ENCODE results near the gene KCNJ16. TPM values are rescaled to one million over a fixed set of nuclear protein-coding genes. Genes with fewer than 3 reads are reported as not detected.

KCNJ16 gene
- polyA plus RNA-seq, 4 donors, result 117 to 237 (median 144) TPM

DNA sequence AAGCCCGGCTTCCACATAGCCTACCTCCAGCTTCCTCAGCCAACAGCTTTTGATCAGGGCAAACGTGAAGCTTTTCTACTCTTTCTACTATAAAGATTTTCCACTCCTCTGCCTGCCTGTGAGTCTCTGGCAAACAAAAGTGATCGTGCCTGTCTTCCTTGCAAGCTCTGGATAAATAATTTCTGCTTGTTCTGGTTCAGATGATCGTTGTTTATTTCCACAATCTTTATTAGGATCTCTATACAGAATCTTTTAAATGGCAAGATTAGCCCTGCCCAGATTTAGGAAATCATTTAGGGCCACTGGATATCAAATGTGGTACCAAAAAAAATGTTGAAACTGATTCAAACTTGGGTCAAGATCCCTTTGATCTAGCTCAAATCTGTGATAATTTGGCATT is 20.4 kb downstream of the KCNJ16 start:
- DNase-seq (ENCODE audit: low read depth in 4 of 4, low spot score in 2 of 4), result no peak

DNA sequence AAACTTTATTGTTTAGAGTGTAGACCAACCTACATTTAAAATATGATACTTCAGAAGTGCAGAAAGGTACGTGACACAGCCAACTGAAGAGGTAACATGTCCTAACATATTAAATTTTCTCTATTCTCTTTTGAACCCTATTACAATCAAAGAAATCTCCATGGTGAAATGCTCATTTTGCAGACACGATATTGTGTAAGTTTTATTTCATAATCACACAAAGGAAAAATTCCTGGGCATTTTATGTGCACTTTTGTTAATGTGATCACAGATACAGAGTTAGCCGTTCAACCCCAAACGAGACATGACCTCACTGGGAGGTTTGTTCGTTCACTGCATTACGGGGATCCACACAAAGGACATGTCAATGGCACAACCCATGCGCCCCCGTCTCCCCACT is 21.8 kb downstream of the KCNJ16 start:
- DNase-seq (ENCODE audit: low read depth in 4 of 4, low spot score in 2 of 4), result no peak

DNA sequence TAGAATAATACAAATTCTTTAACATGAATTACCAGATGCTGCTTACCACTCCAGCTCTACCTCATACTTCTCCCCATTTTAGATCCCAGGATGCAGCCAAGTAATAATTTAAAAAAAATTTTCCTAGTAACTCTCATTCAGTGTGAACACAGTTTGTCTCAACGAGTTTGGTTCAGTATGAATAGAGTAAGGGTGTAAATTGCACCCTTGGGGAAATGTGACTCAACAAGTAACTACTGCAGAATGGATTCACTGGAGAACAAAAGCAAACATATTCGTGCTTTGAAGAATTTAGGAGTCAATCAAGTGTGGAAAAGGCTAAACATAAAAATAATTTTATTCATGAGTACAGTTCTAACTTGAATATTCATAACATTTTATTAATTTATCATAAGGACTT is 23.0 kb downstream of the KCNJ16 start:
- DNase-seq (ENCODE audit: low read depth in 4 of 4, low spot score in 2 of 4), result no peak

DNA sequence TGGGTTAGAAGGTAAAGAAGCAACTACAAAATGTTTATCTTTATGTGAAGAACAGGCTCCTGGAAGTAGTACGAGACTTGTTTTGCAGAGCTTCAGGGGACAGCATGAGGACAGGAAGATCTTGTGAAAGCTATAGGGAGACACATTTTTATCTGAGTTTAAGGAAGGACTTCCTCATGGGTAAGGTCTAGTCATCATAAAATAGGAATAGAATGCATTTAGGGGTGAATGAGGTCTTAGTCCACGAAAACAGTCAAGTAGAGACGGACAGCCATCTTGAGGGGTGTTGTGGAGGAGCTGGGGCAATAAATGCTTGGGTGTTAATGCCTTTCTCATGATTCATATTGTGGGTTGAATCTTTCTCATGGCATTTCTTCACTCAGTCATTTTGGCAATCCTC is 24.3 kb downstream of the KCNJ16 start:
- DNase-seq (ENCODE audit: low read depth in 4 of 4, low spot score in 2 of 4), result no peak

DNA sequence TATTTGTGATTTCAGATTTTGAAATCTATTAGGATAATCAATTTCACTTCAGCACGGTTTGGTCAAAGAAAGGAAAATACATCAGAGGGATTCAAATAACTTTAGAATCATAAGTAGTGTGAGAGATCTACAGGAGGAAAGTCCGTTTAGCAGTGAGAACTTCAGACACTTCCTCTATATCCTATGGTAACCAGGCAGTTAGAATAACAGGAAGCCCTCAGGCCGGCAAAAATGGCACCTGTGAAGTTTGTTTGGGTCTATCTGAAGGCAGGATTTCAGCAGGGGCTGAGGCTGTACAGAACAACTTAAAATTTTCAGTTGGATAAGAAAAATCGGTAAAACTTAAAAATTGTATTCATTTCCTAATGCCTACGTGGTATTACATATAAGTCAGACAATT is 24.9 kb downstream of the KCNJ16 start:
- DNase-seq (ENCODE audit: low read depth in 4 of 4, low spot score in 2 of 4), result no peak

DNA sequence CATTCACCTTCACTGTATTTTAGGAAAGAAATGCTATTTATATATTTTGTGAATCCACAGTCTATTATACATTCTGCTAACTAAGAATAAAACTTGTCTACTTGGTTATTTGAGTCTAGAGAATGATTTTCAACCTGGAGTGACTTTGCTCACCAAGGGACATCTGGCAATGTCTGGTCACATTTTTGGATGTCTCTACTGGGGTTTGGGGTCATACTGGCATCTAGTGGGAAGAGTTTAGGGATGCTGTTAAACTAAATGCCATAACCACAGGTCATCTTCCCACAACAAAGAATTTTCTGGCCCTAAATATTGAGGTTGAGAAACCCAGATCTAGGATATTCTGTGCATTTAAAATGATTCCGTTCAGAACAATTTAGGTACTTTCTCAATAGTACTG is 26.0 kb downstream of the KCNJ16 start:
- DNase-seq (ENCODE audit: low read depth in 4 of 4, low spot score in 2 of 4), result no peak

DNA sequence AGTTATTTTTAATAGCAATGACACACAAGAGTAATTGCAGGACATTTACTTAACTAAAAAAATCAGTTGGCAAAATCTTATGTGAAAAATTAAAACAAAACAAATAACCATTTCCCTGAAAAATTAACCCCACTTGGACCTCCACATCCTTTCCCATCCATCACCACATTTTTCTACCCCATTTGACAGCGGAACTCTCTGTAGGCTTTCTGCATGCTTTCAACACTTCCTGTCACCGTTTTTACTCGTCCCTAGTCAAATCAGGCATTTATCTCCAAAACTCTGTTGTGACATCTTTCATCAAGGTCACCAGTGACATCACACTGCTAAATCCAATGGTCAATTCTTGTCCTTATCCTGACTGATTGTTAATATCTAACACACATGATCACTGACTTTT is 27.5 kb downstream of the KCNJ16 start:
- no peak for DNase-seq (ENCODE audit: low read depth in 4 of 4, low spot score in 2 of 4)

DNA sequence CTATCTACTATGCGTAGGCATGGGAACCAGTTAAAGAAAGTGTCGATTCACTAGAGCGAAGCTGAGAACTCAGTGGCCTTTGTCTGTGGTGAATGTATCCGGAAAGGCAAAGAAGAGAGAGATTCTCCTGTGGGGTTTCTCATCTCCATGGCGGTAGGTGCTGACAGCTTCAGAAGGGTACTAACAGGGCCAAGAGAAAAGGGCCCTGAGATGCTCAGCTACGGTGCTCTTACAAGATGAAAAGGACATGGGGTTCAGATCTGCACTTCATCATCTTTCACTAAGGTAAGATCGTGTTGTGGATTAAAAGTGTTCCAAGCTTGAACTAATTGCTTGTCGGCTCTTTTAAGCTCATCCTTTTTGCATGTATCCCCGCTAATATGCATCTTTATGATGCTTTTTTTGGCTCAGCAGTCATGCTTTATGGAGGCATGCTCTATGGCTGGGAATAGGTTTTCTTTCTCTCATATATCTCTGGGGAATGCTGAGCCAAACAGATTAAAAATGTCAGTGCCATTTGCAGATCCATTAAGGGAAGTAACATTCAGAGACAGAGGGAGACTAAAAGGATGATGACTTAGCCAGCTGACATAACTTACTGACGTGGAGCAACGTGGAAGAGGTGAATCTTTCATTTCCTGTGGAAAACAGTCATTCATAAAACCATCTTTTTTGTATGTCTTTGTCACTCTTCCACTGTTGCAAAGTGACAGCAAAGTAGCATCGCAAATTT is 29.9 kb downstream of the KCNJ16 start:
- no peak for DNase-seq (ENCODE audit: low read depth in 4 of 4, low spot score in 2 of 4)

DNA sequence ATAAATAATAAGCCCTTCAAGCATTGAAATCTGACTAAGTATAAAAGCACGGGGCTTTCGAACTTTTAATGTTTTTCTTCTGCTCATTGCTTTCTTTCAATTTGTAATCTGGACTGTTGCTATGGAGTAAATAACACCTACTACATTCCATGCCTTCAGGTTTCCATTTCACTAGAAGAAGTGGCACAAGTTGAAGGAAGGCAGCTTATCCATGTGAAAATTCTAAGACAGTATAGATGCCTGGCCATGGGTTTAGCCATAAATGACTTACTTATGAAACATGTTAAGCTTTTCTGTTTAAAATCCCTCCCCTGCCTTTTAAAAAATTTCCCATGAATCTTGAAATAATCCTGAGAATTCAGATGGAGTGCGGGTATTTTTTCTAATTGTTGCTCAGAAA is 30.6 kb downstream of the KCNJ16 start:
- DNase-seq (ENCODE audit: low read depth in 4 of 4, low spot score in 2 of 4), result no peak

DNA sequence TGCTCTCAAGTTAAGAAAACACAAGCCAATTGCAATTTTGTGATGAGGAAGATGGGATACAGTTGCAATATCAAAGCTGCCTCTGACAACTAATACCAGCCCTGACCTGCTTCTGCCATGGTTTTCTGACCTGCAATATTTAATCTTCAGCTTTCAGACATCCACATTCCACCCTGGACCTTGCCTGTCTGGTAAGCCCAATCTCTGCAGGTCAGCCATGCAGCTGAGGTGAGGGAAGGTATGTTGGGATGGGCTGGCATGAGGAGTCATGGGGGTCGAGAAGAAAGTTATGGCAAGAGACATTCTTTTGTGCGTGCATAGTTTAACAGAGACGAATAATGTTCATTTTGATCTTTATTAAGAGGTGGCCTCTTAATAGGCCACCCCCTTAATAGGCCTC is 31.5 kb downstream of the KCNJ16 start:
- no peak for DNase-seq (ENCODE audit: low read depth in 4 of 4, low spot score in 2 of 4)

DNA sequence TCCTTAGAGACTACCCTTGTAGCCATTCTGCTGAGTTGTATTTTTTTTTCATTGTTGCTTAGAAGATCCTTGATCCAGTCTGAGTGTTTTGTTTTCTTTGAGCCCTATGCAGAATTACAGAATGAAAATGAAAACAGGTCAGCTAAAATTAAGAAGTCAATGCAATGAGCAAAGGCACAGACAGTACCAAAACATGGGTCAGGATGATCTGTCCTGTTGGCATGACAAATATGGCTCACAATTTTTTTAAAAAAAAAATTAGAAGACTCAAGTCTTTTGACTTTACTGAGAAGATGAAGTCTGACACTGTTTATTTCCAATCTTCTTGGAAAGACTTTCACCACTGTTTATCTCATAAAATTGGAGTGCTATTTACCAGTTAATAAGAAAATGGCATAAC is 32.4 kb downstream of the KCNJ16 start:
- no peak for DNase-seq (ENCODE audit: low read depth in 4 of 4, low spot score in 2 of 4)

DNA sequence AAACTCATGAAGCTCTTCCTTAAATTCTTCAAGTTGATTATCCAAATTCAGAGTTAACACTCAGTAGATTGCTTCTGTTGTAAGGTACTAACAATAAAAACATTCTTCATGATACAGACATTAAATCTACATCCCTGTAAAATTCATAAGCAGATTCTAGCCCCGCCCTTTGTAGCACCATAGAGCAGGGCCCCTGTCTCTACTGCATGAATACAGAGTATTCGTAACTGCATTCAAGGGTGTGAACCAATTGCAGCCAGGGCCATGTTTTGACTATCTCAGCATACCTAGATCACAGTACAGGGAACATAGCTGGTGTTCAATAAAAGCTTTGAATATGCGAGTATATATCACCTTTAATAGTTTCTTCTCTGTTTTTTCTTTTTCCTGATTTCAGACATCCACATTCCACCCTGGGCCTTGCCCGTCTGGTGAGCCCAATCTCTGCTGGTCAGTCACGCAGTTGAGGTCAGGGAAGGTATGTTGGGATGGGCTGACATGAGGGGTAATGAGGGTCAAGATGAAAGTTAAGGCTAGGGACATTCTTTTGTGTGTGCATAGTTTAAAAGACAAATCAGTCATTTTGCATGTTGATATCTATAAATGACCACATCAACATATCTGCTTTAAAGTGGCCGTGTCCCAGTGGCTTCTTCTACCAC is 33.0 kb downstream of the KCNJ16 start:
- DNase-seq (ENCODE audit: low read depth in 4 of 4, low spot score in 2 of 4), result no peak

DNA sequence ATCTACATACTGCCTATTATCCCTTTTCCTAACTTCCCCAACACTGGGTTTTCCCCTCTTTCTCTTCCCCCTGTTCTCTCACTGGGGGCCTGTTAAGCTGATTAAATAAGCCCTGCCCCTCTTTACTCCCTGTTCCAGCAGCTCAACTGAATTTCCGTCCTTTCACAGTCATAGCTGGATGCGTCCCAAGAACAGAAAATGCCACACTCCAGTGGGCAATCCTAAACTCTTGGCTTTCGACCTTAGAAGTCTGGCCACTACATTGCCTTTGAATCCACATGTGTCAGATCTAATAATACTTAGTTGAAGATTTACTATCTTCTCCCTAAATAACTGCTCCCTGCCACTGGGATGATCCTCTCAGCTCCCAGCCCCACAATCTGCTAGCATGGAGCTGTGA is 34.5 kb downstream of the KCNJ16 start:
- DNase-seq (ENCODE audit: low read depth in 4 of 4, low spot score in 2 of 4), result no peak

DNA sequence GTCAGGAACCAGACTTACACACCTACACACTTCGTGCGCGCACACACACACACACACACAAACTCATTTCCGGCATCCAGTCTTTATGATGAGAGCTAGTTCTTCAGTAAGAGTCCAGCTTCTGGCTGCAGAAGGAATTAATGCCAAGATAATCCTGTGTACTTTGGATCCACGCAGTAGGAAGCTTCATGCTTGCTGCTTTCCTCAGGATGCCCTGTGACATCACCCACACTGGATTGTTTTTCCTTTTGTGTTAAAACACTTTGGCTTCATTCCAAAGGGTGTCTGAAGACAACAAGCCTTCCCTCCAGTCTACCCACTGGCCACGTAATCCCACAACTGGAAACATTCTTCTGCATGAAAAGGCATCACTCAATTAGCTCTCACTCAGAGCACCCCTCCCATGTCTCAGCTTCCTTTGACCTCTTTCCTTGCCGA is 35.4 kb downstream of the KCNJ16 start:
- no peak for DNase-seq (ENCODE audit: low read depth in 4 of 4, low spot score in 2 of 4)

DNA sequence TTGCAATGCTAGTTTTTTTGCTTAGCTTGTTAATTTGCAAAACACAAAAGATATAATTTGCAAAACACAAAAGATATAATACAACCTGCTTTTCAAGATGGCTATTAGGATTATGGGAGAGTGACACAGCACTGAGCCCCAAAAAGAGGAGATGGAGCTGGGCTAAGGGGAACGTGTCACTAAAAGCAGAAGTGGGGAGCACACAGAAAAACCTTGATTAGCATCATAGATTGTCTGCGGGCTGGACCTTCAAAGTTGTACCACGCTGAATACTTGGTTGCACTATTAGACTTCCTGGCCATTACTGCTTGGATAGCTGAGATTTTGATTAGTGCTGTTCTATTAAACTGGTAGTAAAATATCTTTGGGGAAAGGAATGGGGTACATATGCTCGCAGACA is 36.2 kb downstream of the KCNJ16 start:
- no peak for DNase-seq (ENCODE audit: low read depth in 4 of 4, low spot score in 2 of 4)

DNA sequence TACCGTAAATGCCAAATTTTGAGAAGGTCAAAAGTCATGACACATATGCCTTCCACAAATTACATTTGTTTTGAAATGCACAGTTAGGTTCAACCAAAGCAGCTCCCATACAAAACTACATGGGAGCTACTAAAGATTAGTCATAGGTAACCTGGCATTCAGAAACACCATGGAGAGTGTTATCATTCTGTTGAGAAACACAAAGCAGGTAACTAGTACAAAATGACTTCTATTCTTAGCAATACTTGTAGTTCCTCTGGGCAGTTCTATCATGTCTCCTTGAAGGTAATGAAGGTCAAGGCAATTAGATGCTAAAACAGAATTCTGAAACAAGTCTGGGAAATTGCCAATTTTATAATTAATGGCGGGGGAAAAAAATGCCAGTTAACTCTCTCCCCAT is 39.4 kb downstream of the KCNJ16 start:
- DNase-seq (ENCODE audit: low read depth in 4 of 4, low spot score in 2 of 4), result no peak

DNA sequence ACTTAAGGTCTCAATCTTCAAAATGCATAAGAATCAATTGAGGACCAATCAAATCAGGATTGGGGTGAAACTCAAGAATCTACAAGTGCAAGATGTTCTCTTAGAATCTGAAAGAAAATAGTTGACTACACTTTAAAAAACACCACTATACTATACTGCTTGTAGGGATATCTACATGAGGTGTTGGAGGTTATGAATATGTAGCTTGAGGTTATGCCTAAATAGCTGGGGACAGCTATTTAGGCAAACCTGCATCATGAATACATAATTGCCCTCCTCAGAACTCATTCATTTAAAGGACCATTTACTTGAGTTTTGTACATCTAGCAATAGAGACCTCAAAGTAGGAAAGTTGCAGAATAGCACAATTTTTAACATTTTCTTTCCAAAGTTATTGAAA is 40.1 kb downstream of the KCNJ16 start:
- DNase-seq (ENCODE audit: low read depth in 4 of 4, low spot score in 2 of 4), result no peak

DNA sequence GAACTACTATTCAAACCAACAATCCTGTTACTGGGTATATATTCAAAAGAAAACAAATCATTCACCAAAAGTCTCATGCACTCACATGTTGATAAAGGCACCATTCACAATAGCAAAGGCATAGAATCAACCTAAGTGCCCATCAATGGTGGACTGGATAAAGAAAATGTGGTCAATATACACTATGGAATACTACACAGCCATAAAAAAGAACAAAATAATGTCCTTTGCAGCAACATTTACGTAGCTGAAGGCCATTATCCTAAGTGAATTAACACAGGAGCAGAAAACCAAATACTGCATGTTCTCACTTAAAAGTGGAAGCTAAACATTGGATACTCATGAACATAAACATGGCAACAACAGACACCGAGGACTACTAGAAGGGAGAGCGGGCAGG is 41.9 kb downstream of the KCNJ16 start:
- no peak for DNase-seq (ENCODE audit: low read depth in 4 of 4, low spot score in 2 of 4)

DNA sequence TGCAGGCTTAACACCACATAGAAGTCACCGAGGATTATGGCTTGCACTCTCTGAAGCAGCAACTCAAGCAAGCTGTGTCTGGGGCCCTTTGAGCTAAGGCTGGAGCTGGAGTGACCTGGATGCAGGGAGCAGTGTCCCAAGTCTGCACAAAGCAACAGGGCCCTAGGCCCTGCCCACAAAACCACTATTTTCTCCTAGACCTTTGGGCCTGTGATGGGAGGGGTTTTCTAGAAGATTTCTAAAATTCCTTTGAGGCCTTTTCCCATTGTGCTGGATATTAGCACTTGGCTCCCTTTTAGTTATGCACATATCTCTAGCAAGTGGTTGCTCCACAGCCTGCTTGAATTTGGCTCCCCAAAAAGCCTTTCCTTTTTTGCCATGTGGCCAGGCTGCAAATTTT is 44.5 kb downstream of the KCNJ16 start:
- no peak for DNase-seq (ENCODE audit: low read depth in 4 of 4, low spot score in 2 of 4)

DNA sequence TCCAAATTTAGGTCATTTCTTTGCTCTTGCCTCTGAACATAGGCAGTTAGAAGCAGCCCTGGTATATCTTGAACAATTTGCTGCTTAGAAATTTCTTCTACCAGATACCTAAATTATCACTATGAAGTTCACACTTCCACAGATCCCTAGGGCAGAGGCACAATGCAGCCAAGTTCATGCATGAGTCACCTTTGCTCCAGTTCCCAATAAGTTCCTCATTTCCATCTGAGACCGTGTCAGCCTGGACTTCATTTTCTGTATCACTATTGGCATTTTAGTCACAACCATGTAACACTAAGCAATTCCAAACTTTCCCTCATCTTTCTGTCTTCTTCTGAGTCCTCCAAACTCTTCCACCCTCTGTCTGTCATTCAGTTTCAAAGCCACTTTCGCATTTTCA is 45.0 kb downstream of the KCNJ16 start:
- no peak for DNase-seq (ENCODE audit: low read depth in 4 of 4, low spot score in 2 of 4)

DNA sequence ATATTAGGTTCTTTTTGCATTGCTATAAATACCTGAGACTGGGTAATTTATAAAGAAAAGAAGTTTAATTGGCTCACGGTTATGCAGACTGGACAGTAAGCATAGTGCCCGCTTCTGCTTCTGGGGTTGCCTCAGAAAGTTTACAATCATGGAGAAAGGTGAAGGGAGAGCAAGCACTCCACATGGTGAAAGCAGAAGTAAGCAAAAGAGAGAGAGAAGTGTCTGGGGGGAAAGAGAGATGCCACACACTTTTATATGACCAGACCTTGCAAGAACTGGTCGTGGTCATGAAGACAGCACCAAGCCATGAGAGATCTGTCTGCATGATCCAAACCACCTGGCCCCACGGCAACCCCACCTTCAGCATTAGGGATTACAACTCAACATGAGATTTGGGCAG is 45.4 kb downstream of the KCNJ16 start:
- no peak for DNase-seq (ENCODE audit: low read depth in 4 of 4, low spot score in 2 of 4)

DNA sequence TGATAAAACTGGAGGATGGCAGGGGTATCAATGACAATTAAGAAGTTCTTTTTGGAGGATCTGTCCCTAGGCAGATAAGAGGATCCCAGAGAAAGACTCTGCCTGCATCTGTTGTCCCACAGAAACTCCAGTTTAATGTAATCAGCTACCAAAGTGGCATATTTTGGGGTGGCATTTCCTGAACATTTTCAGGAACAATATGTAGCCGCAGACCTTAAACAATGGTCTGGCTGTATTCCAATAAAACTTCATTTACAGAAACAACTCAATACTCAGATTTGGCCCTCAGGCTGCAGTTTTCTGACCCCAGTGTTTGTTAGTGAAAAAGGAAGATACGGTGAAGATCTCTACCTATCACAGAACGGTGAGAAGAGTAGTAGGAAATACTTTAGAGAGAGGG is 46.1 kb downstream of the KCNJ16 start:
- no peak for DNase-seq (ENCODE audit: low read depth in 4 of 4, low spot score in 2 of 4)

DNA sequence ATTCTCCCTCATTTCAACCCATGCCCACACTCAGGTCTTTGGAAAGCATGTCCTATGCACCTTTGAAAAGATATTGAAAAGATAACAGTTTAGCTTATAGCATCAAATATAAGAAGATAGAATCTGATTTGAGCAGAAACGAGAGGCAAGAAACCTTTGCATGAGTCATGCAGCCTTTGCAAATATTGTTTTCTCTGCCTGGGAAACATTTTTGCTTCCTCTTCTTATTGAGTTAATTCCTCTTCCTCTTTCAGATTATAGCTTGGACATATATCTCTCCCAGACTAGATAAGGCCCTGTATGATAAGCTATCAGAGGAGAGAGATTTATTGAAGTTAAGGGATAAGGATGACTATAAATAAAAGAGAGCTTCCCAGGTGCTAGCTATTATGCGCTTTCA is 48.2 kb downstream of the KCNJ16 start:
- no peak for DNase-seq (ENCODE audit: low read depth in 4 of 4, low spot score in 2 of 4)

All from left renal cortex interstitium (tissue), 4 donors.